Liver (tissue), 3 donors: ENCODE measurements around the gene AKT1S1.

Experiments
- GABPA ChIP-seq, 2 donors: IDR thresholded peaks in 1 of 2; conservative IDR thresholded peaks in 1 of 2; 2 replicates each; pipeline ENCODE4 v1.6.1; 2016; ENCODE audit warnings: antibody characterized with exemption in 2 of 2, mild to moderate bottlenecking in 1 of 2, moderate library complexity in 1 of 2
- MAX ChIP-seq: IDR thresholded peaks from 2 replicates; pipeline ENCODE4 v1.6.1; 2016; ENCODE audit warnings: antibody characterized with exemption
- YY1 ChIP-seq: IDR thresholded peaks from 2 replicates; pipeline ENCODE4 v1.6.1; 2016; ENCODE audit warnings: antibody characterized with exemption, mild to moderate bottlenecking
- TF ChIP-seq, protein P1 (sequence below): fragments of 150-350 bp; IDR thresholded peaks from 2 replicates; pipeline ENCODE4 v1.5.1; 2017; ENCODE audit warnings: improper control_type of control experiment, low read depth, low read length; ENCODE audit not compliant: missing input control
- TF ChIP-seq, protein P2 (sequence below): IDR thresholded peaks from 2 replicates; pipeline ENCODE4 v1.6.1; 2016; ENCODE audit warnings: antibody characterized with exemption
- donor health status: healthy.
- donor health status: healthy.

DNA sequence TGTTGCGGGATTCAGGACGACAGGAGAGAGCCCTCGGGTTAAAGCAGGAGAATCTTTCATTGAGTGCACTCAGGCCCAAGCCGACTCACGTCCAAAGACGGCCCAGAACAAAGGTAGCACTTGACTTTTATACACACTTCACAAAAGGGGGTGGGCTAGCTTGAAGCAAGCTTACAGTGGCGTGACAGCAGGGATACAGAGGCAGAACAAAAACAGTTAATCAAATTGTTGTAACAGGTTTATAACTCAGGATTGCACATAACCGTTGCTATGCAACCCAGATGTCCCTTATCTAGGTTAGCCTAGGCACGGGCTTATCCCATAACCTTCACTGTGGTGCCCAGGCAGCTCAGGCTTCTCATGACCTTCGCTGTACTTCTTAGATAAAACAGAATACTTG, 57.0 kb downstream of the AKT1S1 start:
- TF ChIP-seq YY1 (no peak), GABPA (IDR thresholded peaks at IDR 0.05 in 1 of 2, conservative IDR thresholded peaks at IDR 0.05 in 1 of 2) (no peak), MAX (no peak)
- TF ChIP-seq, protein P1, sequence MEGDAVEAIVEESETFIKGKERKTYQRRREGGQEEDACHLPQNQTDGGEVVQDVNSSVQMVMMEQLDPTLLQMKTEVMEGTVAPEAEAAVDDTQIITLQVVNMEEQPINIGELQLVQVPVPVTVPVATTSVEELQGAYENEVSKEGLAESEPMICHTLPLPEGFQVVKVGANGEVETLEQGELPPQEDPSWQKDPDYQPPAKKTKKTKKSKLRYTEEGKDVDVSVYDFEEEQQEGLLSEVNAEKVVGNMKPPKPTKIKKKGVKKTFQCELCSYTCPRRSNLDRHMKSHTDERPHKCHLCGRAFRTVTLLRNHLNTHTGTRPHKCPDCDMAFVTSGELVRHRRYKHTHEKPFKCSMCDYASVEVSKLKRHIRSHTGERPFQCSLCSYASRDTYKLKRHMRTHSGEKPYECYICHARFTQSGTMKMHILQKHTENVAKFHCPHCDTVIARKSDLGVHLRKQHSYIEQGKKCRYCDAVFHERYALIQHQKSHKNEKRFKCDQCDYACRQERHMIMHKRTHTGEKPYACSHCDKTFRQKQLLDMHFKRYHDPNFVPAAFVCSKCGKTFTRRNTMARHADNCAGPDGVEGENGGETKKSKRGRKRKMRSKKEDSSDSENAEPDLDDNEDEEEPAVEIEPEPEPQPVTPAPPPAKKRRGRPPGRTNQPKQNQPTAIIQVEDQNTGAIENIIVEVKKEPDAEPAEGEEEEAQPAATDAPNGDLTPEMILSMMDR = no peak
- TF ChIP-seq, protein P2, sequence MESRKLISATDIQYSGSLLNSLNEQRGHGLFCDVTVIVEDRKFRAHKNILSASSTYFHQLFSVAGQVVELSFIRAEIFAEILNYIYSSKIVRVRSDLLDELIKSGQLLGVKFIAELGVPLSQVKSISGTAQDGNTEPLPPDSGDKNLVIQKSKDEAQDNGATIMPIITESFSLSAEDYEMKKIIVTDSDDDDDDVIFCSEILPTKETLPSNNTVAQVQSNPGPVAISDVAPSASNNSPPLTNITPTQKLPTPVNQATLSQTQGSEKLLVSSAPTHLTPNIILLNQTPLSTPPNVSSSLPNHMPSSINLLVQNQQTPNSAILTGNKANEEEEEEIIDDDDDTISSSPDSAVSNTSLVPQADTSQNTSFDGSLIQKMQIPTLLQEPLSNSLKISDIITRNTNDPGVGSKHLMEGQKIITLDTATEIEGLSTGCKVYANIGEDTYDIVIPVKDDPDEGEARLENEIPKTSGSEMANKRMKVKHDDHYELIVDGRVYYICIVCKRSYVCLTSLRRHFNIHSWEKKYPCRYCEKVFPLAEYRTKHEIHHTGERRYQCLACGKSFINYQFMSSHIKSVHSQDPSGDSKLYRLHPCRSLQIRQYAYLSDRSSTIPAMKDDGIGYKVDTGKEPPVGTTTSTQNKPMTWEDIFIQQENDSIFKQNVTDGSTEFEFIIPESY = no peak
